ENCODE results near the gene ALDH6A1.
"Not testable (repeated sequence)": the region's sequence is repeated elsewhere in the genome, so short reads cannot be mapped to it uniquely, and the experiment has no call there.

The ALDH6A1 gene

DNA sequence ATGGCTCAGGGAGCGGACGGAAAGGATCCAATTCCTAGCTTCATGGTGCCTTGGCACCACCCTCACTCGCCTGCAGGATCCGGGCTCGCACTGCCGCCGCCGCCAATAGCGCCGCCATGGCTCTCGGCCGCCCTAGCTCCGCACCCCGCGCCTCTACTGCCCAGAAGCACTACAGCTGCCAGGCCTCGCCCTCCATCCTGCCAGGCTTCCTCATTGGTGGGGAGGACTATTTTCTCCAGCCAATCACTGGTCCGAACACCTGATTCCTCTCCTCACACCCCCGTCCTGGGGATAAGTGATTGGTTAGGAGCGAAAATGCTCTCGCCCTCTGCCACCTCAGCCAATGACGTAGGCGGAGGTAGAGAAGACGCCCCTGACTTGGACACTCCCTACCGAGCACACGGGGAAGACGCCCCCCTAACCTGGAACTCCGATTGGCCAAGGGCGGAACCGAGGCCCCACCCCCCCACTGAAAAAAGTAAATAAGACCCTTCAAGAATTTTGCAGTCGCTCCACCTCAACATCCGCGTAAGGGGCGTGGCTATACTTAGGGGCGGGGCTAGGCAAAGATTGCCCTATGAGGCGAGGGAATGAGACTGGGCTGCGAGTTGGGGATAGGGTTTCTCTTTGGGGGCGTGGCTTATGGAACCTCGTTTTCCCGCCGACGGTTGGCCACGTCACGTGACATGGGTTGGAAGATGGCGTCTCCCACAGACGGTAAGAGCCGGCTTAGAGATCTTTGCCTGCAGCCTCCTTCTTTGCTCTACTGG, at the start of gene ALDH6A1, which contains the start of gene LIN52:
TSS of gene ALDH6A1 (minus strand) at position 177 of the 770 bp plus-strand sequence. CDS start at position 118, 59 bp downstream.
TSS of gene LIN52 (plus strand) at position 680 of the 770 bp plus-strand sequence. CDS start at position 699, 19 bp downstream.
- DNase-seq (ENCODE audit: low read depth, low spot score), result peak; percentile 98
- Histone ChIP-seq H3K9me3 (ENCODE audit: insufficient read depth, low read length) (no peaks in the 10 kb centered on the region), H3K9ac (ENCODE audit: insufficient read length, low read depth) (peak within 1 kb of the TSS; percentile 87), H3K27me3 (ENCODE audit: insufficient read depth, insufficient read length) (no peaks in the 10 kb centered on the region), H3K4me3 (ENCODE audit: insufficient read length, low read depth) (peak within 1 kb of the TSS; percentile 82), H3K4me1 (ENCODE audit: insufficient read depth, insufficient read length) (no peaks in the 10 kb centered on the region), H3K36me3 (ENCODE audit: insufficient read depth, insufficient read length, low read length) (no peaks in the 10 kb centered on the region)
- TF ChIP-seq YY1 (IDR thresholded peaks at IDR 0.05; ENCODE audit: insufficient read depth, insufficient read length) (peak; percentile 69), SUZ12 (IDR thresholded peaks at IDR 0.05; ENCODE audit: extremely low read depth, insufficient read depth, insufficient read length) (no peak), ZNF274 (IDR thresholded peaks at IDR 0.05; ENCODE audit: low read depth, low read length) (no peak)

GRCh38 chr14:74127634-74128033, 43.4 kb upstream of the ALDH6A1 start:
- no peaks in the 10 kb centered on the region for H3K27me3 ChIP-seq (ENCODE audit: insufficient read depth, insufficient read length)
- no peaks in the 10 kb centered on the region for H3K4me1 ChIP-seq (ENCODE audit: insufficient read depth, insufficient read length)
- H3K9ac ChIP-seq (ENCODE audit: insufficient read length, low read depth), result no peak overlapping the region
- no peak for TF ChIP-seq SUZ12 (IDR thresholded peaks at IDR 0.05; ENCODE audit: extremely low read depth, insufficient read depth, insufficient read length)
- TF ChIP-seq ZNF274 (IDR thresholded peaks at IDR 0.05; ENCODE audit: low read depth, low read length), result no peak
- H3K9me3 ChIP-seq (ENCODE audit: insufficient read depth, low read length), result no peaks in the 10 kb centered on the region
- H3K4me3 ChIP-seq (ENCODE audit: insufficient read length, low read depth), result no peak overlapping the region
- no peaks in the 10 kb centered on the region for H3K36me3 ChIP-seq (ENCODE audit: insufficient read depth, insufficient read length, low read length)
- DNase-seq (ENCODE audit: low read depth, low spot score), result no peak

DNA sequence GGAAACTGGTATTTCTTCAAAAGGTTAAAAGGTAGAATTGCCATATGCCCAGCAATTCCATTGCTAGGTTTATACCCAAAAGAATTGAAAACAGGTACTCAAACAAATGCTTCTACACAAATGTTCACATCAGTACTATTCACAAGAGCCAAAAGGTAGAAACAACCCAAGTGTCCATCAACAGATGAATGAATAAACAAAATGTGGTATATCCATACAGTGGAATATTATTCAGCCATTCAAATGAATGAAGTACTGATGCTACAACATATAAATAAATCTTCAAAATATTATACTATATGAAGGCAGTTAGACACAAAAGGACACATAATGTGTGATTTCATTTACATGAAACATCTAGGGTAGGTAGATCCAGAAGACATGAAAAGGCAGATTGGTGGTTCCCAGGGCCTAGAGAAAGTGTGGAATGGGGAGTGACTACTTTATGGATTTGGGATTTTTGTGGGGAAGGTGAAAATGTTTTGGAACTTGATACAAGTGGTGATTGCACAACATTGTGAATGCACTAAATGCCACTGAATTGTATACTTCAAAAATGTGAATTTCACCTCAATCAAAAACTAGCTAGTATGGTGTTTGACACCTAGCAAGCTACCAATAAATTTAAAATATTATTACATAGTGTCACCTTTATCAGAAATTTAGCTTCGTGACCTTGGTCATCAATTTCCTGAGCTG, 42.2 kb upstream of the ALDH6A1 start:
- no peak for DNase-seq (ENCODE audit: low read depth, low spot score)

GRCh38 chr14:74125487-74125886, 41.2 kb upstream of the ALDH6A1 start:
- not testable (repeated sequence) for H3K4me1 ChIP-seq (ENCODE audit: insufficient read depth, insufficient read length); H3K4me3 ChIP-seq (ENCODE audit: insufficient read length, low read depth); H3K36me3 ChIP-seq (ENCODE audit: insufficient read depth, insufficient read length, low read length); DNase-seq (ENCODE audit: low read depth, low spot score); H3K9me3 ChIP-seq (ENCODE audit: insufficient read depth, low read length); H3K27me3 ChIP-seq (ENCODE audit: insufficient read depth, insufficient read length); H3K9ac ChIP-seq (ENCODE audit: insufficient read length, low read depth)

More for the DNA sequence above, 42.2 kb upstream of the ALDH6A1 start:
- H3K36me3 ChIP-seq (ENCODE audit: insufficient read depth, insufficient read length, low read length), result no peaks in the 10 kb centered on the region
- TF ChIP-seq SUZ12 (IDR thresholded peaks at IDR 0.05; ENCODE audit: extremely low read depth, insufficient read depth, insufficient read length) (no peak), YY1 (IDR thresholded peaks at IDR 0.05; ENCODE audit: insufficient read depth, insufficient read length) (no peak), ZNF274 (IDR thresholded peaks at IDR 0.05; ENCODE audit: low read depth, low read length) (no peak)
- no peaks in the 10 kb centered on the region for H3K9me3 ChIP-seq (ENCODE audit: insufficient read depth, low read length)
- H3K4me3 ChIP-seq (ENCODE audit: insufficient read length, low read depth), result no peak overlapping the region
- H3K9ac ChIP-seq (ENCODE audit: insufficient read length, low read depth), result no peak overlapping the region
- no peaks in the 10 kb centered on the region for H3K4me1 ChIP-seq (ENCODE audit: insufficient read depth, insufficient read length)
- no peaks in the 10 kb centered on the region for H3K27me3 ChIP-seq (ENCODE audit: insufficient read depth, insufficient read length)

DNA sequence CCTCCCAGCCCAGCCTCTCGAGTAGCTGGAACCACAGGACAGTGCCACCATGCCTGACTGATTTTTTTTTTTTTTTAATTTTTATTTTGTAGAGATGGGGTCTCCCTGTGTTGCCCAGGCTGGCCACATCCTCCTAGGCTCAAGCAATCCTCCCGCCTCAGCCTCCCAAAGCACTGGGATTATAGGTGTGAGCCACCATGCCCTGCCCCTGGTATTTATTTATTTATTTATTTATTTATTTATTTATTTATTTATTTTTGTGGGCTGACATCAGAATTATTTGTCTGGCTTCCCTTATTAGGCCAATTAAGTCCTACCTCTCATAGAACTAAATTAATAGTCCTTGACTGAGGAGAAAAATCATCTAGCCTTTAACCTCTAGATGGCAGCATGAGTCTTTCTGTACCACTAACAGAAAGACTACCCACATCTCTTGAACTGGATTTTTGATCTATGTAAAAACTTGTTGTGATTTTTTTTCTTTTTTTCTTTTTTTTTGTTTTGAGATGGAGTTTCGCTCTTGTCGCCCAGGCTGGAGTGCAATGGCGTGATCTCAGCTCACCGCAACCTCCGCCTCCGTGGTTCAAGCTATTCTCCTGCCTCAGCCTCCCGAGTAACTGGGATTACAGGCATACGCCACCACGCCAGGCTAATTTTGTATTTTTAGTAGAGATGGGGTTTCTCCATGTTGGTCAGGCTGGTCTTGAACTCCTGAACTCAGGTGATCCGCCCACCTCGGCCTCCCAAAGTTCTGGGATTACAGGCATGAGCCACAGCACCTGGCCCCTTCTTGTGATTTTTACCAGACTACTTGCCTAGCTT, 27.4 kb upstream of the ALDH6A1 start:
- not testable (repeated sequence) for H3K9me3 ChIP-seq (ENCODE audit: insufficient read depth, low read length); H3K4me1 ChIP-seq (ENCODE audit: insufficient read depth, insufficient read length); H3K9ac ChIP-seq (ENCODE audit: insufficient read length, low read depth); H3K4me3 ChIP-seq (ENCODE audit: insufficient read length, low read depth); H3K27me3 ChIP-seq (ENCODE audit: insufficient read depth, insufficient read length)
- H3K36me3 ChIP-seq (ENCODE audit: insufficient read depth, insufficient read length, low read length), result peaks cover 12% of the 10 kb centered on the region
- peak; percentile 15 for DNase-seq (ENCODE audit: low read depth, low spot score)

- TF ChIP-seq YY1 (IDR thresholded peaks at IDR 0.05; ENCODE audit: insufficient read depth, insufficient read length) (no peak), SUZ12 (IDR thresholded peaks at IDR 0.05; ENCODE audit: extremely low read depth, insufficient read depth, insufficient read length) (no peak), ZNF274 (IDR thresholded peaks at IDR 0.05; ENCODE audit: low read depth, low read length) (no peak)
Measured at GRCh38 chr14:74109369-74109768, 25.1 kb upstream of the ALDH6A1 start.

GRCh38 chr14:74105381-74105780, 21.1 kb upstream of the ALDH6A1 start:
- Histone ChIP-seq H3K9me3 (ENCODE audit: insufficient read depth, low read length) (no peaks in the 10 kb centered on the region), H3K9ac (ENCODE audit: insufficient read length, low read depth) (no peak overlapping the region), H3K4me3 (ENCODE audit: insufficient read length, low read depth) (no peak overlapping the region), H3K4me1 (ENCODE audit: insufficient read depth, insufficient read length) (no peaks in the 10 kb centered on the region), H3K27me3 (ENCODE audit: insufficient read depth, insufficient read length) (no peaks in the 10 kb centered on the region), H3K36me3 (ENCODE audit: insufficient read depth, insufficient read length, low read length) (peaks cover 22% of the 10 kb centered on the region)
- TF ChIP-seq SUZ12 (IDR thresholded peaks at IDR 0.05; ENCODE audit: extremely low read depth, insufficient read depth, insufficient read length), result no peak
- TF ChIP-seq YY1 (IDR thresholded peaks at IDR 0.05; ENCODE audit: insufficient read depth, insufficient read length), result no peak
- no peak for TF ChIP-seq ZNF274 (IDR thresholded peaks at IDR 0.05; ENCODE audit: low read depth, low read length)
- DNase-seq (ENCODE audit: low read depth, low spot score), result no peak

More at GRCh38 chr14:74109369-74109768, 25.1 kb upstream of the ALDH6A1 start:
- no peak overlapping the region for H3K9ac ChIP-seq (ENCODE audit: insufficient read length, low read depth)
- H3K9me3 ChIP-seq (ENCODE audit: insufficient read depth, low read length), result no peaks in the 10 kb centered on the region
- no peaks in the 10 kb centered on the region for H3K4me1 ChIP-seq (ENCODE audit: insufficient read depth, insufficient read length)
- H3K4me3 ChIP-seq (ENCODE audit: insufficient read length, low read depth), result no peak overlapping the region
- no peak for DNase-seq (ENCODE audit: low read depth, low spot score)
- H3K27me3 ChIP-seq (ENCODE audit: insufficient read depth, insufficient read length), result no peaks in the 10 kb centered on the region
- H3K36me3 ChIP-seq (ENCODE audit: insufficient read depth, insufficient read length, low read length), result peaks cover 18% of the 10 kb centered on the region

Measured in NT2/D1 (cell line).